ENCODE data around the gene ABCA12.

- no peak for TF ChIP-seq YY1 (IDR thresholded peaks at IDR 0.05; ENCODE audit: insufficient read depth, insufficient read length)
- no peak for TF ChIP-seq ZNF274 (IDR thresholded peaks at IDR 0.05; ENCODE audit: low read depth, low read length)
These were observed 142.3 kb downstream of the ABCA12 start for GRCh38 chr2:214995926-214996670.
